Endothelial cell of umbilical vein (primary cell): ENCODE results near the gene RABEP1.

Experiments
- CTCF ChIP-seq, 2 donors: IDR thresholded peaks; 1 replicate in 1 of 2; 2 replicates in 1 of 2; pipeline ENCODE4 v1.5.1; 2011; ENCODE audit warnings: low read length in 2 of 2, mild to moderate bottlenecking in 2 of 2, moderate library complexity in 2 of 2, control low read depth in 1 of 2, inconsistent platforms in 1 of 2, low read depth in 1 of 2; ENCODE audit not compliant: insufficient read depth in 1 of 2; ENCODE audit errors: extremely low read depth in 1 of 2
- EZH2 ChIP-seq: IDR thresholded peaks from 2 replicates; pipeline ENCODE4 v1.6.1; 2012; ENCODE audit warnings: borderline replicate concordance, low read depth, mild to moderate bottlenecking, moderate library complexity, low read length, inconsistent platforms; ENCODE audit not compliant: severe bottlenecking
- FOS ChIP-seq: IDR thresholded peaks from 2 replicates; pipeline ENCODE4 v1.6.1; 2011; ENCODE audit warnings: mild to moderate bottlenecking, low read length, moderate library complexity, borderline replicate concordance; ENCODE audit not compliant: insufficient read depth
- JUN ChIP-seq: IDR thresholded peaks from 2 replicates; pipeline ENCODE4 v1.6.1; 2011; ENCODE audit warnings: borderline replicate concordance, low read depth; ENCODE audit not compliant: insufficient read length, insufficient read depth
- MAX ChIP-seq: IDR thresholded peaks from 2 replicates; pipeline ENCODE4 v1.6.1; 2011; ENCODE audit not compliant: insufficient read depth, insufficient read length
- POLR2A ChIP-seq: IDR thresholded peaks from 2 replicates; pipeline ENCODE4 v1.6.1; 2012; ENCODE audit warnings: low read depth, mild to moderate bottlenecking, control low read depth, low read length
- POLR2AphosphoS5 ChIP-seq: IDR thresholded peaks from 2 replicates; pipeline ENCODE4 v1.6.1; 2012; ENCODE audit warnings: low read depth, mild to moderate bottlenecking, control low read depth, low read length, moderate library complexity; ENCODE audit not compliant: insufficient read depth

- no peak for TF ChIP-seq CTCF (IDR thresholded peaks at IDR 0.05; ENCODE audit: extremely low read depth in 1 of 2, insufficient read depth in 1 of 2, low read depth in 1 of 2, low read length in 2 of 2)
- TF ChIP-seq POLR2A, result no peak
- TF ChIP-seq FOS, result no peak
- TF ChIP-seq POLR2AphosphoS5, result no peak
- TF ChIP-seq EZH2, result no peak
- TF ChIP-seq MAX, result no peak
- TF ChIP-seq JUN, result no peak
Observed at GRCh38 chr17:5434984-5435383, 152.9 kb downstream of the RABEP1 start.
